Activated naive CD8-positive, alpha-beta T cell (primary cell): Measurements from ENCODE around the gene CA7.
"Not testable (repeated sequence)": the region's sequence is repeated elsewhere in the genome, so short reads cannot be mapped to it uniquely, and the experiment has no call there.

ENCODE experiments used
- H3K27ac Mint-ChIP-seq: one replicate; pipeline ENCODE4 v1.8.0; 2021; ENCODE audit warnings: mixed read lengths
- H3K27me3 Mint-ChIP-seq: one replicate; pipeline ENCODE4 v1.8.0; 2021; ENCODE audit warnings: mixed read lengths
- H3K36me3 Mint-ChIP-seq: one replicate; pipeline ENCODE4 v1.8.0; 2021; ENCODE audit warnings: mixed read lengths
- H3K4me1 Mint-ChIP-seq: one replicate; pipeline ENCODE4 v1.8.0; 2021; ENCODE audit warnings: low read depth, mixed read lengths
- H3K4me3 Mint-ChIP-seq: one replicate; pipeline ENCODE4 v1.8.0; 2021; ENCODE audit warnings: mild to moderate bottlenecking, mixed read lengths
- H3K9me3 Mint-ChIP-seq: one replicate; pipeline ENCODE4 v1.8.0; 2021; ENCODE audit warnings: low read depth, mixed read lengths

Gene CA7

DNA sequence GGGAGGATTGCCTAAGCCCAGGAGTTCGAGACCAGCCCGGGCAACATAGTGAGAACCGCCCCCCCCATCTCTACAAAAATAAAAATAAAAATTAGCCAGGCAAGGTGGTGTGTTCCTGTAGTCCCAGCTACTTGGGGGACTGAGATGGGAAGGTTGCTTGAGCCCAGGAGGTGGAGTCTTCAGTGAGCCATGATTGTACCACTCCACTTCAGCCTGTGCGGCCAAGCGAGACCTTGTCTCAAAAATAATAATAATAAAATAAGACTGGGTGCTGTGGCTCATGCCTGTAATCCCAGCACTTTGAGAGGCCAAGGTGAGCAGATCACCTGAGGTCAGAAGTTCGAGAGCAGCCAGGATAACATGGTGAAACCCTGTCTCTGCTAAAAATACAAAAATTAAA is 47.6 kb downstream of the CA7 start:
- H3K9me3 Mint-ChIP-seq = no peaks in the 10 kb centered on the region
- H3K4me3 Mint-ChIP-seq = no peak overlapping the region
- no peaks in the 10 kb centered on the region for H3K27me3 Mint-ChIP-seq
- no peaks in the 10 kb centered on the region for H3K36me3 Mint-ChIP-seq
- peaks cover 19% of the 10 kb centered on the region for H3K4me1 Mint-ChIP-seq
- H3K27ac Mint-ChIP-seq = no peak overlapping the region

GRCh38 chr16:66894055-66894454 is 49.8 kb downstream of the CA7 start:
- Mint-ChIP-seq H3K27me3 (no peaks in the 10 kb centered on the region), H3K4me1 (peaks cover 4% of the 10 kb centered on the region), H3K9me3 (no peaks in the 10 kb centered on the region), H3K36me3 (no peaks in the 10 kb centered on the region), H3K27ac (no peak overlapping the region), H3K4me3 (no peak overlapping the region)

DNA sequence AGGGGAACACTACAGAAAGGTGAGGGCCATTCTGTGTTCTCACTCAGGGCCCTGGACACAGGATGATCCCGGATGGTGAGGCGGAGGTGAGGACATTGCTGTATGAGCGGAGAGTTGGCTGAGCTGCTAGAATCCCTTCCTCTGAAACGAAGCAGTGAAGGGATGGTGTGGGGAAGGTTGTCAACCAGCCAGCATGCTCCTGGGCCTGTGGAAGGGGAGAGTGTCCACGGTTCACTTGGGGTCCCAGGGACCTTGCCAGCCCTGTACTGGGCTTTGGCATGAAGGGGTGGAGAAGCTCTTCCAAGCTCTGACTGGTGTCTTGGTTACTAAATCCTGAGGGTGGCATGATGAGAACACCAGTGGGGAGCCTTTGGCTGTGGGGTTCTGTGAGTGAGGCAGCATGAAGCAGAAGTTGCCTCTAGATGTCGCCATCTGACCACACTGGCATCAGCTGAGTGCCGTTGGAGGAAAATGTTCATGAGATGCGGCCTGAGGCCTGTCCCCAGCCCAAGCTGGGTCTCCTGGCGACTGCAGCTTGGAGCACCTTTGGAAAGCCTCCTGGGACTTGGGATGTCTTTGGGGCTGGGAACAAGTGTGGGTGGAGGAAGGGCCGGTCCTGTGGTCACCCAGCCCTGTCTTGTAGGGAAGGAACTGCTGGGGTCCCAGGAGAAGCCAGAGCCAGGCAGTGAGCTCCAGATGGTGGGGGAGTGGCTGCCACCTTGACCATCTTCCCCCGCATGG is 50.9 kb downstream of the CA7 start:
- Mint-ChIP-seq H3K27ac (no peak overlapping the region), H3K4me3 (no peak overlapping the region), H3K4me1 (peaks cover 4% of the 10 kb centered on the region), H3K9me3 (no peaks in the 10 kb centered on the region), H3K36me3 (no peaks in the 10 kb centered on the region), H3K27me3 (no peaks in the 10 kb centered on the region)

GRCh38 chr16:66895689-66895979 is 51.4 kb downstream of the CA7 start:
- Mint-ChIP-seq H3K36me3 (no peaks in the 10 kb centered on the region), H3K27ac (no peak overlapping the region), H3K4me3 (no peak overlapping the region), H3K27me3 (no peaks in the 10 kb centered on the region), H3K9me3 (no peaks in the 10 kb centered on the region), H3K4me1 (peaks cover 4% of the 10 kb centered on the region)

DNA sequence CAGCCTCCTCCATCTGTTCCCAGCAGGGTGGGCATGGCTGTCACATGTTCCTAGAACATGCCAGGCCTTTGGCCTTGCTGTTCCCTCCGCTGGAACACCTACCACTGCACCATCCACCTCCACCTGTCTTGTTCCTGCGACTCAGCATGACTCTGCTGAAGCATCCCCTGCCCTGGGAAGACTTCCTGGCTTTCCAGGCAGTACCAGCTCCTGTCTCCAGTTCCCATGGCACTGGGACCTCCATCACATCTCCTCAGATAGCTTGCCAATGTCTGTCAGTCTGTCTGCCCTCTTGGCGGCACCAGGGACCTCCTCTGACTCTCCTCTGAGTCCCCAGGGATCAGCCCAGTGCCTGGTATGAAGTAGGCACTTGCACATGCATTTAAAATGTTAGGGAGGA is 51.8 kb downstream of the CA7 start:
- Mint-ChIP-seq H3K4me1 (peaks cover 4% of the 10 kb centered on the region), H3K36me3 (no peaks in the 10 kb centered on the region), H3K27me3 (no peaks in the 10 kb centered on the region), H3K27ac (no peak overlapping the region), H3K4me3 (no peak overlapping the region), H3K9me3 (no peaks in the 10 kb centered on the region)

- not testable (repeated sequence) for H3K27me3 Mint-ChIP-seq, H3K36me3 Mint-ChIP-seq, H3K4me1 Mint-ChIP-seq, H3K4me3 Mint-ChIP-seq, H3K27ac Mint-ChIP-seq, H3K9me3 Mint-ChIP-seq
Measured at GRCh38 chr16:66896682-66897081, 52.5 kb downstream of the CA7 start.

GRCh38 chr16:66898207-66898606 is 54.0 kb downstream of the CA7 start:
- no peaks in the 10 kb centered on the region for H3K36me3 Mint-ChIP-seq

GRCh38 chr16:66898933-66899309 is 54.7 kb downstream of the CA7 start:
- Mint-ChIP-seq H3K36me3 (no peaks in the 10 kb centered on the region), H3K27ac (no peak overlapping the region), H3K4me3 (no peak overlapping the region), H3K9me3 (no peaks in the 10 kb centered on the region), H3K4me1 (no peaks in the 10 kb centered on the region), H3K27me3 (no peaks in the 10 kb centered on the region)

More at GRCh38 chr16:66898207-66898606, 54.0 kb downstream of the CA7 start:
- H3K4me1 Mint-ChIP-seq = peaks cover under 1% of the 10 kb centered on the region
- H3K27me3 Mint-ChIP-seq = no peaks in the 10 kb centered on the region
- H3K4me3 Mint-ChIP-seq = no peak overlapping the region
- H3K9me3 Mint-ChIP-seq = no peaks in the 10 kb centered on the region
- H3K27ac Mint-ChIP-seq = no peak overlapping the region

DNA sequence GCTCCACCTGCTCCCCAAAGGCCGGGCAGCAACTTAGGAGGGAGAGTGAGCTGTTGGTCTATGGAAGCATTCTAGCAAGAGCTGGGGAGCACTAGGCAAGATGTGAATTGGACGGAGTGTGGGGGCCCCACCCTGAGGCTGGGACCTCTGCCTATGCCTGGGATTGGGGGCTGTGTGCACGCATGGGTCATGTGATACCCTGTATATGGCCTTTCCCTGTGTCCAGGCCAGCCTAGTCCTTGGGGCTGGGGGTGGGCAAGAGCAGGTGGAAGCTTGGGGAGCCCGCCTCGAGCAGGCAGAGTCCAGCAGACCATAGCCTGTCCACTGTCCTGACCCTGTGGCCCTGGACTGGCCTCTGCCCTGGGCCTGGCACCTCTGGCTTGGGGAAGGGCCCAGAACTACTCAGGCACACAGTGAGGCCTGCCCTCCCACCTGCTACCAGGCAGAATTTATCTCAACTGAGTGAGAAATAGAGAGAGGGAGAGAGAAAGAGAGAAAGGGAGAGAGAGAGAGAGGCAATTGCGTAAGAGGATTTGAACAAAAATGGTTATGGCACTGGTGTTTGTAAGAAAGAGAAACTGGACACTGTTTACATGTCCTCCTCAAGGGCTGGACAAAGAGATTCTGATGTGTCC is 55.2 kb downstream of the CA7 start:
- no peaks in the 10 kb centered on the region for H3K4me1 Mint-ChIP-seq
- H3K9me3 Mint-ChIP-seq = no peaks in the 10 kb centered on the region
- no peaks in the 10 kb centered on the region for H3K36me3 Mint-ChIP-seq
- H3K4me3 Mint-ChIP-seq = no peak overlapping the region
- no peaks in the 10 kb centered on the region for H3K27me3 Mint-ChIP-seq
- H3K27ac Mint-ChIP-seq = no peak overlapping the region

GRCh38 chr16:66899945-66900710 is 55.9 kb downstream of the CA7 start:
- Mint-ChIP-seq H3K4me3 (no peak overlapping the region), H3K9me3 (no peaks in the 10 kb centered on the region), H3K27ac (no peak overlapping the region), H3K4me1 (no peaks in the 10 kb centered on the region), H3K27me3 (no peaks in the 10 kb centered on the region), H3K36me3 (no peaks in the 10 kb centered on the region)

DNA sequence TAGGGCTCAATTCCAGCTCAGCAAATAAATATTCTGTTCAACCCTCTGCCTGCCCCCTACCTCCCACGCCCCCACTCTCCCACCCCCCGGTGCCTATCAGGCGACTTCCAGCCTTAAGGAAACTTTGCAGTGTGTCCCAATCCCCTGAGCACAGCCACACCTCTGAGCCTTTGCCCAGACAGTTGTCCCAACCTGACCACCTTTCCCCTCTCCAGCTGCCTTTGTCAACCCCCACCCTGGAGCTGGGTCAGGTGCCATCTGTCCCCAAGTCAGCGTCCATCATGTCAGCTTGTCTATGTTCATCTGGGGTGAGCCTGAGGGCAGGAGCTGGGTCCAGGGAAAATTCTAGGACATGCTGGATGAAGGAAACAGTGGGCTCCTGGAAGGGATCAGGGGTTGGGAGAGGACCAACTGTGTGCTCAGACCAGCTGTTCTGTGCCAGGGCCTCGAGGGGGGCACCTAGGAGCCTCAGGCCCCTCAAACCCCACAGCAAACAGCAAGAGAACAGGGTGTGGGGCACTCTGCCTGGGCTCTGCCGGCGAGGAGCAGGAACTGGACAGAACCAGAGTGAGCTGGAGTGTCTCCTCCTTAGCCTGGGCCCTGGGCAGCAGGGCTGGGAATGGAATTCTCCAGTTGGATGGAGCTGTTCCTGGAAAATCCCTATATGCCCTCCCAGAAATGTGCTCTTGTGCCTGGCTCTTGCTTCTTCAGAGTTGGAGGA is 56.7 kb downstream of the CA7 start:
- Mint-ChIP-seq H3K9me3 (no peaks in the 10 kb centered on the region), H3K36me3 (no peaks in the 10 kb centered on the region), H3K27ac (no peak overlapping the region), H3K4me1 (peaks cover 2% of the 10 kb centered on the region), H3K27me3 (no peaks in the 10 kb centered on the region), H3K4me3 (no peak overlapping the region)

DNA sequence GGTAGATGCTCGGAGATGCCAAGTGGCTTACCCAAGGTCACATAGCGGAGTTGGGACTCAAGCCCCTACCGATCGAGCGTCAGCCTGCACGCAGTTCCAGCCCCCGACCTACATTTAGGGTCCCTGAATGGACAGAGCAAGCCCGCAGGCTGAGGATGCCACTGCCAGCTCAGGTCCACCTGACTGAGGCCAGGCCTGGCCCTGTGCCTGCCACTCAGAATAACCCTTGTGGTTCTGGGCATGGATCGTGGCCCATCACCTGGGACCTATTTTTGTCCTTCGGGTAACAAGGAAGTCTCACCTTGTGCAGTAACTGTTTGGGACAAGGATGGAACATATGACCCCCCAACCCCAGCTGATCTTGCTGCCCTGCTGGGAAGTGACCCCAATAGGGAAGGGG is 57.4 kb downstream of the CA7 start:
- H3K27me3 Mint-ChIP-seq = no peaks in the 10 kb centered on the region
- H3K4me3 Mint-ChIP-seq = no peak overlapping the region
- H3K27ac Mint-ChIP-seq = no peak overlapping the region

GRCh38 chr16:66902648-66903543 is 58.7 kb downstream of the CA7 start:
- Mint-ChIP-seq H3K27ac (no peak overlapping the region), H3K9me3 (no peaks in the 10 kb centered on the region), H3K4me1 (peaks cover 8% of the 10 kb centered on the region), H3K4me3 (no peak overlapping the region), H3K27me3 (no peaks in the 10 kb centered on the region), H3K36me3 (no peaks in the 10 kb centered on the region)

More for the DNA sequence above, 57.4 kb downstream of the CA7 start:
- peaks cover 8% of the 10 kb centered on the region for H3K4me1 Mint-ChIP-seq
- no peaks in the 10 kb centered on the region for H3K36me3 Mint-ChIP-seq
- no peaks in the 10 kb centered on the region for H3K9me3 Mint-ChIP-seq
